Panc1 (cell line): Measurements from ENCODE around the gene INAFM2.

Source experiments
- POLR2AphosphoS5 ChIP-seq: IDR thresholded peaks from 2 replicates; pipeline ENCODE4 v1.6.1; 2012; ENCODE audit warnings: mild to moderate bottlenecking, low read depth, low read length, moderate library complexity
- TF ChIP-seq, protein P1 (sequence below), 2 experiments: IDR thresholded peaks; 2 replicates each; pipeline ENCODE4 v1.6.1; 2011 to 2012; ENCODE audit warnings: low read depth in 2 of 2, control low read depth in 1 of 2, low read length in 1 of 2, mild to moderate bottlenecking in 1 of 2, moderate library complexity in 1 of 2; ENCODE audit not compliant: insufficient read depth in 1 of 2
- TF ChIP-seq, protein P2 (sequence below): fragments of 450-650 bp; IDR thresholded peaks from 2 replicates; pipeline ENCODE4 v1.5.1; 2017; ENCODE audit warnings: mild to moderate bottlenecking

DNA sequence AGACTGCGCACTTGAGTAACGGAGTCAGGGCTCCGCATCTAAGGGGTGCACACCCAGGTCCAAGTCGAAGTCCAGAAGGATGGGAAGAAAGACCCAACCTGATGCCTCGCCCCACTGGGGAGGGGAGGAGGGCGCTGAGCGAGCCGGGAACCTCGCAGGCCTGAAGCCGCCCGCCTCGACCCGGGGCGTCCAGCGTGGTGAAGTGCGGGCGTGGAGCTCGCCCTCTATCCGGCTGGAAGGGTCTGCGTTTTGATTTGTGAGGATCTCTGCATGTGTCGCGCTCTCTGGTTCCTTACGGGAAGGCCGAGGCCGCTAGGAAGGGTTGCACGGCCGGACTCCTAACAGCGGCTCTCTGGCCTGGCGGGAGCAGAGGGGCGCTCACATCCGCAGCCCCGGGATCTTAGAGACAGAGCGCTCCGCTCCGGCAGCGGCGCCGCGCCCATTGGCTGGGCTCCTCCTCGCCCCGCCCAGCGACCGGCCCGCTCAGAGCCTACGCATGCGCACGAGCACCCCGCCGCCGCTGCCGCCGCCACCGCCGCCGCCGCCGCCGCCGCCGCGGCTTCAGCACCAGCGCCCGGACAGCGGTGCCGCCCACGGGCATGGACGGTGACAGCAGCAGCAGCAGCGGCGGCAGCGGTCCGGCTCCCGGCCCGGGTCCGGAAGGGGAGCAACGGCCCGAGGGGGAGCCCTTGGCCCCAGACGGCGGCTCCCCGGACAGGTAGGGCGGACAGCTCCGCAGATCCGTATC lies 34.4 kb downstream of the INAFM2 start, which contains the start of gene DISP2:
- TF ChIP-seq, protein P1, sequence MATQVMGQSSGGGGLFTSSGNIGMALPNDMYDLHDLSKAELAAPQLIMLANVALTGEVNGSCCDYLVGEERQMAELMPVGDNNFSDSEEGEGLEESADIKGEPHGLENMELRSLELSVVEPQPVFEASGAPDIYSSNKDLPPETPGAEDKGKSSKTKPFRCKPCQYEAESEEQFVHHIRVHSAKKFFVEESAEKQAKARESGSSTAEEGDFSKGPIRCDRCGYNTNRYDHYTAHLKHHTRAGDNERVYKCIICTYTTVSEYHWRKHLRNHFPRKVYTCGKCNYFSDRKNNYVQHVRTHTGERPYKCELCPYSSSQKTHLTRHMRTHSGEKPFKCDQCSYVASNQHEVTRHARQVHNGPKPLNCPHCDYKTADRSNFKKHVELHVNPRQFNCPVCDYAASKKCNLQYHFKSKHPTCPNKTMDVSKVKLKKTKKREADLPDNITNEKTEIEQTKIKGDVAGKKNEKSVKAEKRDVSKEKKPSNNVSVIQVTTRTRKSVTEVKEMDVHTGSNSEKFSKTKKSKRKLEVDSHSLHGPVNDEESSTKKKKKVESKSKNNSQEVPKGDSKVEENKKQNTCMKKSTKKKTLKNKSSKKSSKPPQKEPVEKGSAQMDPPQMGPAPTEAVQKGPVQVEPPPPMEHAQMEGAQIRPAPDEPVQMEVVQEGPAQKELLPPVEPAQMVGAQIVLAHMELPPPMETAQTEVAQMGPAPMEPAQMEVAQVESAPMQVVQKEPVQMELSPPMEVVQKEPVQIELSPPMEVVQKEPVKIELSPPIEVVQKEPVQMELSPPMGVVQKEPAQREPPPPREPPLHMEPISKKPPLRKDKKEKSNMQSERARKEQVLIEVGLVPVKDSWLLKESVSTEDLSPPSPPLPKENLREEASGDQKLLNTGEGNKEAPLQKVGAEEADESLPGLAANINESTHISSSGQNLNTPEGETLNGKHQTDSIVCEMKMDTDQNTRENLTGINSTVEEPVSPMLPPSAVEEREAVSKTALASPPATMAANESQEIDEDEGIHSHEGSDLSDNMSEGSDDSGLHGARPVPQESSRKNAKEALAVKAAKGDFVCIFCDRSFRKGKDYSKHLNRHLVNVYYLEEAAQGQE (IDR thresholded peaks at IDR 0.05; ENCODE audit: insufficient read depth in 1 of 2, low read depth in 2 of 2, low read length in 1 of 2): peak; percentile 89 to 96
- TF ChIP-seq, protein P2, sequence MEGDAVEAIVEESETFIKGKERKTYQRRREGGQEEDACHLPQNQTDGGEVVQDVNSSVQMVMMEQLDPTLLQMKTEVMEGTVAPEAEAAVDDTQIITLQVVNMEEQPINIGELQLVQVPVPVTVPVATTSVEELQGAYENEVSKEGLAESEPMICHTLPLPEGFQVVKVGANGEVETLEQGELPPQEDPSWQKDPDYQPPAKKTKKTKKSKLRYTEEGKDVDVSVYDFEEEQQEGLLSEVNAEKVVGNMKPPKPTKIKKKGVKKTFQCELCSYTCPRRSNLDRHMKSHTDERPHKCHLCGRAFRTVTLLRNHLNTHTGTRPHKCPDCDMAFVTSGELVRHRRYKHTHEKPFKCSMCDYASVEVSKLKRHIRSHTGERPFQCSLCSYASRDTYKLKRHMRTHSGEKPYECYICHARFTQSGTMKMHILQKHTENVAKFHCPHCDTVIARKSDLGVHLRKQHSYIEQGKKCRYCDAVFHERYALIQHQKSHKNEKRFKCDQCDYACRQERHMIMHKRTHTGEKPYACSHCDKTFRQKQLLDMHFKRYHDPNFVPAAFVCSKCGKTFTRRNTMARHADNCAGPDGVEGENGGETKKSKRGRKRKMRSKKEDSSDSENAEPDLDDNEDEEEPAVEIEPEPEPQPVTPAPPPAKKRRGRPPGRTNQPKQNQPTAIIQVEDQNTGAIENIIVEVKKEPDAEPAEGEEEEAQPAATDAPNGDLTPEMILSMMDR: no peak
- TF ChIP-seq POLR2AphosphoS5: no peak
